GM12878 (cell line): Measurements from ENCODE around the gene CYSTM1. TPM values are rescaled to one million over a fixed set of nuclear protein-coding genes. Genes with fewer than 3 reads are reported as not detected.

Experiments
- ATAC-seq: fragments of 200-7000 bp; cut with Tn5 transposase; 3 replicates; pipeline ENCODE4 v1.9.1; 2020; ENCODE audit warnings: mild to moderate bottlenecking, moderate library complexity
- BruUV-seq: library from RNA; stranded (reverse); fragments of 400-500 nt; replicated peaks from 2 replicates; lab custom pipeline; 2021; lab: Mats Ljungman, UMichigan
- CTCF ChIA-PET: fragments of 300-600 bp; sonication (Branson Sonifier 250); formaldehyde crosslinking; extraction: SDS; loops from one replicate; lab custom pipeline; 2021; ENCODE audit warnings: inconsistent platforms; lab: Yijun Ruan, JAX
- POLR2A ChIA-PET: fragments of 350-600 bp; formaldehyde crosslinking; extraction: SDS; loops from one replicate; lab custom pipeline; 2021; ENCODE audit warnings: inconsistent platforms; lab: Charles Lee
- RAD21 ChIA-PET: fragments of 300-600 bp; sonication (Branson Sonifier 250); formaldehyde crosslinking; loops from one replicate; lab custom pipeline; 2023; ENCODE audit warnings: antibody characterized with exemption; ENCODE audit not compliant: unreplicated experiment; lab: Charles Lee
- SMC1A ChIA-PET: fragments of 300-600 bp; sonication (Branson Sonifier 250); formaldehyde crosslinking; loops from one replicate; lab custom pipeline; 2023; ENCODE audit not compliant: unreplicated experiment, uncharacterized antibody; lab: Charles Lee
- DNase-seq: peaks from one replicate; pipeline ENCODE4 v3.0.0-alpha.2; 2011; ENCODE audit warnings: low read depth, low spot score
- FAIRE-seq: peaks from 3 replicates; lab custom pipeline; 2011; peaks lifted over from hg19 to GRCh38; lab: Jason Lieb, UNC
- H2AFZ ChIP-seq: 2 replicates; pipeline ENCODE4 v1.6.0; 2011; ENCODE audit warnings: low read depth, low read length, control low read depth; ENCODE audit not compliant: control insufficient read depth
- H3K27ac ChIP-seq: 2 replicates; pipeline ENCODE4 v1.5.1; 2011; ENCODE audit warnings: control low read depth; ENCODE audit not compliant: control insufficient read depth, insufficient read depth
- H3K27me3 ChIP-seq, 2 experiments: replicated peaks in 1 of 2; 2 replicates each; pipeline versions ENCODE4 v1.6.0 to v1.6.1; 2011; ENCODE audit warnings: low read length in 1 of 2; ENCODE audit not compliant: control insufficient read depth in 2 of 2, insufficient read depth in 2 of 2
- H3K36me3 ChIP-seq, 2 experiments: 2 replicates each; pipeline ENCODE4 v1.5.1; 2011; ENCODE audit warnings: low read length in 1 of 2; ENCODE audit not compliant: control insufficient read depth in 2 of 2, insufficient read depth in 2 of 2
- H3K4me1 ChIP-seq: 2 replicates; pipeline ENCODE4 v1.6.1; 2011; ENCODE audit warnings: mild to moderate bottlenecking, low read length, moderate library complexity, mixed read lengths; ENCODE audit not compliant: control insufficient read depth, insufficient read depth
- H3K4me2 ChIP-seq: 2 replicates; pipeline ENCODE4 v1.6.0; 2011; ENCODE audit warnings: control low read depth; ENCODE audit not compliant: control insufficient read depth, insufficient read depth
- H3K4me3 ChIP-seq: fragments of 200-600 bp; sonication (generic); 2 replicates; pipeline ENCODE4 v1.5.1; 2016
- H3K79me2 ChIP-seq: 2 replicates; pipeline ENCODE4 v1.6.0; 2011; ENCODE audit warnings: low read length; ENCODE audit not compliant: control insufficient read depth, insufficient read depth
- H3K9ac ChIP-seq: 2 replicates; pipeline ENCODE4 v1.8.0; 2011; ENCODE audit warnings: low read length, control low read depth, mixed read lengths; ENCODE audit not compliant: control insufficient read depth, insufficient read depth
- H3K9me3 ChIP-seq: replicated peaks from 3 replicates; pipeline ENCODE4 v1.5.1; 2011; ENCODE audit warnings: mild to moderate bottlenecking, low read length; ENCODE audit not compliant: control insufficient read depth, insufficient read depth
- H4K20me1 ChIP-seq: 2 replicates; pipeline ENCODE4 v1.6.0; 2011; ENCODE audit not compliant: control insufficient read depth, insufficient read depth
- ATF2 ChIP-seq: IDR thresholded peaks from 2 replicates; pipeline ENCODE4 v1.6.1; 2012; ENCODE audit warnings: low read length, inconsistent platforms
- BACH1 ChIP-seq: fragments of 450-650 bp; IDR thresholded peaks from 2 replicates; pipeline ENCODE4 v1.6.1; 2017; ENCODE audit warnings: mild to moderate bottlenecking, borderline replicate concordance
- CBFB ChIP-seq: IDR thresholded peaks from 2 replicates; pipeline ENCODE4 v1.6.1; 2016; ENCODE audit warnings: antibody characterized with exemption, low read depth
- CREB1 ChIP-seq: IDR thresholded peaks from 2 replicates; pipeline ENCODE4 v1.6.1; 2012; ENCODE audit warnings: low read depth, mild to moderate bottlenecking, inconsistent platforms
- EED ChIP-seq: sonication (generic); IDR thresholded peaks from 2 replicates; pipeline ENCODE4 v1.6.1; 2016; ENCODE audit warnings: antibody characterized with exemption, low read depth
- ESRRA ChIP-seq: IDR thresholded peaks from 2 replicates; pipeline ENCODE4 v1.6.1; 2012; ENCODE audit warnings: mild to moderate bottlenecking, low read length, improper control_type of control experiment
- ETV6 ChIP-seq, 2 experiments: fragments of 450-650 bp in 1 of 2; IDR thresholded peaks in 1 of 2; conservative IDR thresholded peaks in 1 of 2; 2 replicates each; pipeline ENCODE4 v1.6.1; 2014; ENCODE audit warnings: antibody characterized with exemption in 1 of 2, borderline replicate concordance in 1 of 2, low read depth in 1 of 2, mild to moderate bottlenecking in 1 of 2, moderate library complexity in 1 of 2
- HDAC2 ChIP-seq: fragments of 200-600 bp; sonication (generic); IDR thresholded peaks from 2 replicates; pipeline ENCODE4 v1.6.1; 2017
- MEF2A ChIP-seq: IDR thresholded peaks from 2 replicates; pipeline ENCODE4 v1.6.1; 2011; ENCODE audit warnings: low read depth, mild to moderate bottlenecking, low read length, moderate library complexity; ENCODE audit not compliant: insufficient read depth
- MTA3 ChIP-seq: IDR thresholded peaks from 2 replicates; pipeline ENCODE4 v1.6.1; 2012; ENCODE audit warnings: low read length, inconsistent platforms, borderline replicate concordance
- MXI1 ChIP-seq: fragments of 150-350 bp; IDR thresholded peaks from 2 replicates; pipeline ENCODE4 v1.6.1; 2011; ENCODE audit warnings: low read depth, mild to moderate bottlenecking, inconsistent platforms, low read length, improper control_type of control experiment
- NFIC ChIP-seq: IDR thresholded peaks from 2 replicates; pipeline ENCODE4 v1.6.1; 2012; ENCODE audit warnings: low read depth, mild to moderate bottlenecking, inconsistent platforms, low read length, moderate library complexity
- NR2F1 ChIP-seq: fragments of 450-650 bp; conservative IDR thresholded peaks from 2 replicates; pipeline ENCODE4 v1.6.1; 2017; ENCODE audit warnings: mild to moderate bottlenecking
- POLR2A ChIP-seq: IDR thresholded peaks from 2 replicates; pipeline ENCODE4 v1.6.1; 2011; ENCODE audit warnings: low read depth, mild to moderate bottlenecking, low read length
- RAD21 ChIP-seq: IDR thresholded peaks from 2 replicates; pipeline ENCODE4 v1.6.1; 2011; ENCODE audit warnings: mild to moderate bottlenecking, low read depth, low read length, moderate library complexity; ENCODE audit not compliant: insufficient read depth
- RCOR1 ChIP-seq: conservative IDR thresholded peaks from 2 replicates; pipeline ENCODE4 v1.6.1; 2012; ENCODE audit warnings: low read depth, low read length, improper control_type of control experiment
- TARDBP ChIP-seq: IDR thresholded peaks from 2 replicates; pipeline ENCODE4 v1.6.1; 2016; ENCODE audit warnings: borderline replicate concordance
- TBL1XR1 ChIP-seq: IDR thresholded peaks from 2 replicates; pipeline ENCODE4 v1.6.1; 2012; ENCODE audit warnings: low read depth, low read length, improper control_type of control experiment
- TCF12 ChIP-seq: IDR thresholded peaks from 2 replicates; pipeline ENCODE4 v1.6.1; 2011; ENCODE audit warnings: low read depth, mild to moderate bottlenecking, low read length
- ZBTB40 ChIP-seq: fragments of 450-650 bp; IDR thresholded peaks from 2 replicates; pipeline ENCODE4 v1.6.1; 2016; ENCODE audit warnings: mild to moderate bottlenecking, moderate library complexity, borderline replicate concordance
- WGBS: methylation state at CpG from one replicate; pipeline ENCODE4 v1.1.6; 2016; ENCODE audit warnings: low lambda C conversion rate; ENCODE audit not compliant: insufficient replicate concordance, insufficient coverage; ENCODE audit errors: missing lambda C conversion rate; 5-methylcytosine and 5-hydroxymethylcytosine counted together
- in situ Hi-C: fragments of 300-500 bp; cut with MboI; formaldehyde crosslinking; loops from 9 replicates; pipeline ENCODE4 v1.14.3; 2018; ENCODE audit warnings: mixed read lengths
- intact Hi-C: fragments of 100-400 bp; cut with micrococcal nuclease; formaldehyde crosslinking; loops from one replicate; pipeline ENCODE4 v1.14.2; 2022; ENCODE audit not compliant: unreplicated experiment
- polyA plus RNA-seq, 11 experiments: library from polyadenylated mRNA; depleted of rRNA in 4 of 11; unstranded in 6 of 11; stranded (reverse) in 5 of 11; fragments of >200 nt; fragmentation: Nextera tagmentation in 4 of 11; fragmentation: Illumina TruSeq in 1 of 11; extraction: Ambion mirVana in 4 of 11; extraction: Trizol in 1 of 11; gene quantifications; 1 replicate in 1 of 11; 2 replicates in 10 of 11; pipeline versions ENCODE4 v1.2.1 to v1.2.3, GENCODE V29; 2011 to 2016; ENCODE audit warnings: inconsistent platforms in 2 of 11, missing spikeins in 2 of 11, low read depth in 1 of 11
- total RNA-seq, 4 experiments: library from RNA; depleted of rRNA in 3 of 4; stranded (reverse); fragments of >200 nt in 3 of 4; fragmentation: Illumina TruSeq in 1 of 4; extraction: Trizol in 1 of 4; gene quantifications; 2 replicates each; pipeline versions ENCODE4 v1.2.1 to v1.2.3, GENCODE V29; 2013 to 2021

Gene CYSTM1
- total and polyA plus RNA-seq, 10 of the 15 experiments (the other 5 are each of a cell fraction or from before 2014, with no cell fraction given) = 52.7 to 261 (median 98.7) TPM

DNA sequence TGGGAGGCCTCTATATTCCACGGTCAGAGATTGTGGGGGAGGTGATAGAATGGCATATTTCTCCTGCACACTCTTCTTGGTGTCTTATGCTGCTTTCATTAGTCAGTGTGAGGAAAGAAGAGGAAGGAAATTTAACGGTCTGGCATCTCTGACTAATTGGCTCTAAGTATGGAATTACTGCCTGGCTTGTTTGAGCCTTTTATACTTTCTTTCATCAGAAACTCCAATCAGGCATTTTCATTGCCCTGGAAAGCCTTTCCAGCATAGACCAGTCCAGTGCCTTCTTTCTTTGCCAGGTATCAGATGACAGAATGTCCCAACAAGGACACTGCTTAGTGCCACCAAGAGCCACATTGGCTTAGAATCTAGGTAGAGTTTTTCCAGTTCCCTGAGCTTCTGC is 30.2 kb downstream of the CYSTM1 start (continued):
- TF ChIP-seq NR2F1 (no peak), MXI1 (no peak), ESRRA (no peak), ETV6 (conservative IDR thresholded peaks at IDR 0.05 in 1 of 2, IDR thresholded peaks at IDR 0.05 in 1 of 2; ENCODE audit: borderline replicate concordance in 1 of 2, low read depth in 1 of 2) (no peak), BACH1 (no peak), CBFB (no peak), TBL1XR1 (no peak), TCF12 (no peak), MTA3 (no peak), RAD21 (no peak)
- TF ChIP-seq, all 136 proteins: peak for 0

- no peaks in the 10 kb centered on the region for H3K36me3 ChIP-seq
- H2AFZ ChIP-seq = no peak overlapping the region
- H3K27ac ChIP-seq = no peak overlapping the region
- POLR2A ChIA-PET = interaction anchor here (0.7 to 1.2 kb wide), 3 partner anchors 9 to 23 kb away, joined by 3 to 6 read pairs (median 4); no protein-coding TSS in a partner anchor
- no peak for ATAC-seq
- SMC1A ChIA-PET = interaction anchor here (1.0 to 2.8 kb wide), 5 partner anchors 13 to 36 kb away, joined by 3 to 13 read pairs (median 5); no protein-coding TSS in a partner anchor
- no peaks in the 10 kb centered on the region for H4K20me1 ChIP-seq
- no peak overlapping the region for H3K4me3 ChIP-seq
- CTCF ChIA-PET = interaction anchor here (1.0 to 2.8 kb wide), 8 partner anchors 11 to 146 kb away, joined by 3 to 17 read pairs (median 4); no protein-coding TSS in a partner anchor
- no peak for DNase-seq
- no peaks in the 10 kb centered on the region for H3K27me3 ChIP-seq
- H3K9ac ChIP-seq = no peak overlapping the region
- in situ Hi-C loops = no loop called here
- intact Hi-C loops = no loop called here
- H3K79me2 ChIP-seq = no peaks in the 10 kb centered on the region; the same call in 1 of the 2 replicates
- BruUV-seq = no TSS peak
- no peak overlapping the region for H3K4me2 ChIP-seq
- no peaks in the 10 kb centered on the region for H3K9me3 ChIP-seq
- 94% methylated on average over 4 of the region's 4 CpGs for WGBS
- FAIRE-seq = no peak
- peaks cover 9% of the 10 kb centered on the region for H3K4me1 ChIP-seq
- RAD21 ChIA-PET = interaction anchor here (1.3 kb wide), 1 partner anchor 25 kb away, joined by 5 read pairs; no protein-coding TSS in a partner anchor
- TF ChIP-seq EED (no peak), CREB1 (no peak), HDAC2 (no peak), RCOR1 (no peak), ATF2 (no peak), NFIC (no peak), ZBTB40 (no peak), POLR2A (no peak), NR2F1 (no peak), TARDBP (no peak), MEF2A (no peak)
Measured at GRCh38 chr5:140205952-140206351, 31.0 kb downstream of the CYSTM1 start.
